ENCODE measurements around the gene ADGRL3.

Gene ADGRL3

DNA sequence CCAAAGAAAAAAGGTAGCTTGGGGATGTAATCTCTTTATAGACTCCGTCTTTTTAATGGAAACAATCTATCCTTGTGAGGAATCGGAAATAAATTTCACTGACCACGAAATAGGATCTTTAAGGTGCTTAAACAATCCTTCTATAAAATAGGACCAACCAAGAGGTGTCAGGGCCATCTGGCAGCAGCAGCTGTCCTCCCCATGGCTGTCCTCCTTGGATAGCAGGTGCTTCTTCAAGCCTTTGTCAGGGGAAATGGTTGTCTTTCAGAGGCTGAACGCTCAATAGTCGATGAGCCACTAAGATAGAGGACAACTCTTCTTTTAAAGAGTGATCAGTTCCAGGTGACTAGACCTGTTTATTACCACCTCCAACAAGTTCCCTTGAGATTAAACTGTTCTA is 231.0 kb downstream of the ADGRL3 start:
- no peak for DNase-seq

DNA sequence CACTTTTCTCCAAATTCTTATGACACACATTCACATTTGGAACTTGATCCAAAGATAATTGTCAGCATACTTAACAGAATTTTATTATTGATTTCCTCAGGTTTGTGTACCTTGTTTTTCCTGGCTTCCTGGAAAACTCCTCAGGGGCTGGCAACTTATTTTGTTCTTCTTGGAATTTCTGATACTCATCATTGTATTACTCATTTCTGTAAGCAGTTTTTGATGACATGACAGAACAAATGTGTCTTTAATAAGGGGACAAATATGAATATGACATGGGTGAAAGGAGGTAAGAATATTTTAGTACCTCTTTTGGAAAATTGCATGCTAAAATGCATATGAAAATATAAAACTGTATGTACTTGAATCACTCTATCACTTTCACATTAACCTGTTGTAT is 237.8 kb downstream of the ADGRL3 start:
- DNase-seq, result no peak

DNA sequence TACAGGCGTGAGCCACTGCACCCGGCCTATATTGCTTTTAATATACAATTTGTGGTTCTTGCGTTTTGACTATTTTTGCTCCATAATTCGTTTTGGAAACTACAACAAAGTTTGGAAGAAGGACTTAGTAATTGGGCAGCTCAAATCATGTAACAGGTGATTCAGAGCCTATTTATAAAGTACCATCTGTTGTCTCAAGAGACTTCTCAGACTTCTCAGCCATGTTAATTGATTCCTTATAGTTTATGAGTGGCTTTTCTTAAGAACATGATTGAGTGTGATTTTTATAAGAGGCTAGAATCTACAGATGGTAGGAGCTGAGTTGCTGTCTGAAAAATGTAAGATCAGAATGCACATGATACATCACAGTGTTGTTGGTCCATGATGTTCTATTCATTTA is 240.2 kb downstream of the ADGRL3 start:
- no peak for DNase-seq

DNA sequence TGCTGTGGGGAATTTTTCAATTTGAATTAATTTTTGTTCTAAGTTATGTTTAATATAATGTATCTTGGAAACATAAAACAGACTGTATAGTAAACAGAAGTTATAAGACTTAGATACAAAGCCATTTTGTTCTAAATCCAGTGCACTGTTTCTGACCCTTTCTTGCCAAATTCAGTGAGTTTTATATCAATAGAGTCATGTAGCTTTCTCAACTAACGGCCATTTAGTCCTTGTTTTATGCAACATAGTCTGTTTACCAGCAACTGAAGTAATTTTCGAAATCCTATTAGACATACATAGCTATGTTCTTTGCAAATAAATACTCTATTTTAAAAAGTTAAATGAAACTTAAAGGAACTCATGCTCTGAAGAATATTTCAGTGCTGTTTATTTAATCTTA is 242.8 kb downstream of the ADGRL3 start:
- no peak for DNase-seq

DNA sequence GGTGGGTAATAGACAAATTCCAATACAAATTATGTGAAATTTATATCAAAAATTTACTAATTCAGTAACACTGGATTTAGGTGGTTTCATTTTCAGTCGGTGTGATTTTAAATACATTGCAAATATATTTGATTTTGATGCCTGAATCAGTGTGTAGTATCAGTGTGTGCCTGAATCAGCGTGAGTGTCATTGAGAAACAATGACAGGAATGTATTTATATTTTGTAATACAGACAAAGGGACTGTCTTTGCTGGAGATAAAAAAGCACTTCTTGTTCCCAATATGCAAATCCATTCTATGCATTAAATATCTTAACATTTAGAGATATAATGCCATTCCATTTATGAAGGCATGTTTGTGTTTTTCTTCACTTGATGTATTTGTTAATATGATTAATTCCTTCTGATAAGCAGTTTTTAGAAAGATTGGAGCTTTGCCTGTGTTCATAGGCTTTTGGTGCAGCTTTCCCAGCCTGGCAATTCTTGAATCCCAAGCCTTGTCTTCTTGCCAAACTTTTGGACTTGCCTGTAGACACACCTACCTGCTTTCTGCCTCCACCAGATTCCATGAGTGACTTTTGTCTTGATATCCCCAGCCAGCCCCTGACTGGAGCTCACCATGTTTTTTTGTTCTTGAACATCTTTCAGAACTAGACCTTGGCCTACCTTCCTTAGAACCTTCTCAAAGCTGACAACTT is 243.8 kb downstream of the ADGRL3 start:
- no peak for DNase-seq

DNA sequence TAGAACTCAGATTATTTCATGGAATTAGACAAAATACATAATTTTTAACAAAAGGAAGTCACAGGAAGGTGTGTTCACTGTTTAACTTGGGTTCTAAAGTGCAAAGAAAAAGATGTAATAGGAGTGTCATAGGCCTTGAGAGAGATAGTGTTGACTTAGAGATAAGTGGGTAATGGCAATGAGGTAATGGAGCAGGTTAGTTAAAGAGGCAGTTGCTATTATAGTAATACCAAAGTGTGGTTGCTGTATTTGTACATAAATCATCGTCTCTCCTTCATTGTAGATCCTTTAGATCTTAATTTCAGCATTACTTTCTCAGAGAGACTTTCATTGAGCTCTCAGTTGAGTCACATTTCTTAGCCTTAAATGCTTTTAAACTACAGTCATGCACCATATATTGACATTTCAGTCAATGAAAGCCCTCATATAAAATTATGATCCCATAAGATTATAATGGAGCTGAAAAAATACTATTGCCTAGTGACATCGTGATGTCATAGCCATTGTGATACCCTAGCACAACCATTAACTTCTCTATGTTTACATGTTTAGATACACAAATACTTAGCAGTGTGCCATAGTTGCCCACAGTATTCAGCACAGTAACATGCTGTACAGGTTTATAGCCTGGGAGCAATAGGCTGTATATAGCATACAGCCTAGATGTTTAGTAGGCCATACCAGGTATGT is 245.4 kb downstream of the ADGRL3 start:
- no peak for DNase-seq

DNA sequence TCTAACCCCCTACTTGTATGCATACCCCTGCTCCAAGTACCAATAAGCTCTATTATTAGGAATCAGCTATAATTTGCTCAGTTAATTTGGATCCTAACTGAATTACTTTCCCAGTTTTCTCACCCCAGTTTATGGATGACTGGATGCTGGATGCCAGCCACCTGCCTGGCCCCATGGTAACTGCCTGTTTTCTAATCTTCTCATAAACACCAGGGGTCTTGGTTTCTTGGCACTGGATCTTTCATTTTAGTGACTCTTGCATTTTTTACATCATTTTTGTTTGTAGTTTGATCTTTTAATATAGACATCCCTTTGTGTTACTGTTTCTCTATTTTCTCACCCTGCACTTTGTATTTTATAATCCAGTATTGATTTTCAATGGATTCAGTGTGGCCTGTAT is 246.8 kb downstream of the ADGRL3 start:
- no peak for DNase-seq

DNA sequence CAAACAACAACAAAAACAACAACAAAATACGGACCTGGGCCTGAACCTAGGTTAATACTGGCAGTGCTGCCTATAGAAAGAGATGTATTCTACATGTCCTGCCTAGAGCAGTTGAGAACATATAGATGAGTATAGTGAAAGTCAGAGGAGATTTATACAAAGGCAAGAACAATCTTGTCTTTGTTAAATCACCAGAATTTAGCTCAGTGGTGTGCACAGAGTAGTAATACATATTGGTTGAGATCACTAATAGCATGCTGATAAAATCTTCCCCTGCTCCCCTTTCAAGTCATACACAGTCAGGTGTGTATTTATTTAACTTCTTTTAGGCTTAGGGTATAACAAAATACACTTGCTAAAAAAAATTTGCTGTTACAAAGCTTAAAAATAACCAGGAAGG is 247.8 kb downstream of the ADGRL3 start:
- DNase-seq, result no peak

DNA sequence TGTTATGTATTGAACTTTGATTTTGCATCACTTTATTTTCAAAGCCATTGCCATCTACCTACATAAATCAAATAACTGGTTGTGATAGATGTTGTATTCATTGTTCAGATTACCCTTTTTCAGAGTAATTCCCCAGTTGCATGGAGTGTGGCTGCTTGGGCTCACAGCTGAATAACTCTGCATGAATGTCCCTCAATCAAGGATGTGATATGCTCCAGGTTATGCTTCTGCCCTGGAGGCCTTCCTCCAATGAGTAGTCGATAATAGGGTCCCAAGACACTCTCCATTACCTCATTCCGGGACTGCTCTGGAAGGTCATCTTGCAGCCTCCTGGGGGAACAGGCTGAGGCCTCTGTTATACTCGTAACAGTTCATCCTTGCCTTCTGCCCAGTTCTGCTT is 251.8 kb downstream of the ADGRL3 start:
- DNase-seq, result no peak

DNA sequence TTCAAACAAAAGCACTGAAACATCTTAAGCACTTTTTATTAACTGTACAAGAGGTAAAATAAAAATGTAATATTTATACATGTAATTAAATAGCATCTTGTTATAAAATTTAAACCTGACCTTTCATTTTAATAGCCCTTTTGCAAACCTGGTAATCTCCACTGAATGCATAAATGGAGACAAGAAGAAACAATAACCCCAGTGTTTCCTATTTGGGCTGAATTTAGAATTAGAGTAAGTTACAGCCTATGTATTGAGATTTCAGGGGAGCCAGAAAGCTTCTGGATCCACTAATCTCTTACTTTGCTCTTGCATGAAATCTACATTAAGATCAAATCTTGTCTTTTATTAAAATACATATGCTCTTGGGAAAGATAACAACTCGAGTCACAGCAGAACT is 261.8 kb downstream of the ADGRL3 start:
- no peak for DNase-seq

DNA sequence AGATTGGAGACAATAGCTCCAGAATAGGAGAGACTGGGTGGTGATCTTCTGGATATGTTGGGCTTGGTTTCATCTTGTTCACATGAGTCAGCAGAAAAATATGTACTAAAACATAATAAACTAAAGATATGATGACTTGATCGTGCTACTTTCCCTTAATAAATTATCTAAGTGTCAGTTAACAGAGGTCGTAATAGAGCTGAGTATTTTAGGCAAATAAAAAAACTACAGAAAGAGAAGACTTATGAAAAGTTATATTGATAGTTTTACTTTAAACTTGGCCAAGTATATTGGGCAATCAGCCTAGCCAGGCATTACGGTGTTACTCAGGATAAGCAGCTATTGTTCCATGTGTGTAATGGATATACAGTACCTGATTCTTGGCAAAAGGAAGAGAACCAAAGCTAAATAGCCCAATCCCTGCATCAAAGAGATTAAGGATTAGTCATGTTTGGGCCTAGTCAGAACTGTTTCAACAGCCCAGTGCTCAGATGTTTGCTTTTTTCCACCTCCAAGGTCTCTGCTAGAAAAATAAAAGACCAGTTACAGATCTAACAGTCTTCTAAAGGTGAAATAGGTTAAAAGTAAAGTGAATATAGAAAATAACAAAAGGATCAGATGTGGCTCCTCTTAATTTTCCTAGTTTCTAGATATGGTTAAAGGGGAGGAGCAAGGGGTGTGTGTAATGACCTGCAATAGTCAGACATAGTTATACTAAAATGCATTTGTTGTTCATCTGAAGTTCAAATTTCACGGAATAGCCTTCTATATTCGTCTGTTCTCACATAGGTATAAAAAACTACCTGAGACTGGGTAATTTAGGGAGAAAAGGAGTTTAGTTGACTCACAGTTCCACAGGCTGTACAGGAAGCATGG is 262.6 kb downstream of the ADGRL3 start:
- no peak for DNase-seq

DNA sequence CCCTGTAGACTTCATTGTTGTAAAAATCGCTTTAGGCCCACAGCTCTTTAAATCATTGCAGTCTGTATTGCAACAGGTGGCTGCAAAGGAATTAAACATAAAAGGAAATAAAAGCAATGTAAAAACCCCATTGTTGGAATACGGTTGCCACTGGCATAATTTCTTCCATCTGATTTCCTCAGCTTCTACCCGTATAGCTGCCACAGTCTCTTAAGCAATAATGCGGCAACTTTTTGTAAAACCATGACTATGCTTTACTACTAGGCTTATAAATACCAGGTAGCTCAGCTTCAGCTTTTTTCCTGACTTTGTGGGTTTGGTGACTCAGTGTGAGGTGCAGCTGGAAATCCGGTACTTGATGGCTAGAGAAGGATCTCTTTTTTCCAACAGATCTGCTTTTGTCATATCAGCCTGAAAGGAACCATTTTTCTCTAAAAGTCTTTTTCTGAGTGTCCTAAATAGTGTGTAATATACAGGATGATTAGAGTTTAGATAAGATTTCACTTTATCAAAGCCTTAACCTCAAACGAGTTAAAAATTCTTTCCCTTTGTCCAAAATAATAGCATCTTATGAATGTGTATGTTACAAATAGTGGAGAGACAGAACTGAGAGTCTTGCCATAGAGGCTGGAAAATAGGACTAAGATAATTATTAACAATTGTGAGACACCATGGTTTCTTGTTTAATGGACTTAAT is 268.0 kb downstream of the ADGRL3 start:
- DNase-seq, result no peak

DNA sequence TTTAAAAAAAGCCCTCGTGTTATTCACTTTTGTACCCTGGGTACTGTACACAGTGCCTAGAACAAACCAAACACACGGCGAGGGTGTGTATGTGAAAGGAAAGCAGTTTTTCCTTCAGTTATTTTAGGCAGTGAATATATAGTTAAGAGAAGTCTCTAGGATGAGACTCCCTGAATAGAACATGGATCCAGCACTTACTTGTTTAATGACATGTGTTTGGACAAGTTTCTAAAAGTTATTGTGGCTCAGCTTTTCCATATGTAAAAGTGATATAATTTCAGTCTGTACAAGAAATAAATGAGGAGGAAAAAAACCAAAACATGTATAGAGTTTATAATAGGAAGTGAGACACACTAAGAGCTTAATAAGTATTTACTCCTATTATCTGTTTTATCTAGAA is 273.2 kb downstream of the ADGRL3 start:
- no peak for DNase-seq

DNA sequence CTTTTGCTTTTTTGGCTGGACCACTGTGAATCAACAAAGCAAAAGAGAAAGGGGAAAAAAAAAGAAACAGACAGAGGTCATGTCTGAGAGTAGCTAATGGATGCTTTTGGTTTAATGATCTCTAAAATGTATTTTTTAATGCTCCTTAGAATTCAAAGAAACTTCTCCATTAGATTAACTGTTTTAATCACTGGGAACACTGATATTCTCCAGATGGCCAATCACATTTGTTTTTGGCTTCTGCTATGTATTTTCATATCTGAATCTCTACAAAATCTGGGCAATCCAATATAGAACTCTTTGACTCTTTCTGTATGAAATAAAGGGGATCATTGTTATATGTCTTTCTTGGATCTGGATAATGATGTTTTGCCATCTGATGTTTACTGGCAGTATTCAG is 278.2 kb downstream of the ADGRL3 start:
- no peak for DNase-seq

DNA sequence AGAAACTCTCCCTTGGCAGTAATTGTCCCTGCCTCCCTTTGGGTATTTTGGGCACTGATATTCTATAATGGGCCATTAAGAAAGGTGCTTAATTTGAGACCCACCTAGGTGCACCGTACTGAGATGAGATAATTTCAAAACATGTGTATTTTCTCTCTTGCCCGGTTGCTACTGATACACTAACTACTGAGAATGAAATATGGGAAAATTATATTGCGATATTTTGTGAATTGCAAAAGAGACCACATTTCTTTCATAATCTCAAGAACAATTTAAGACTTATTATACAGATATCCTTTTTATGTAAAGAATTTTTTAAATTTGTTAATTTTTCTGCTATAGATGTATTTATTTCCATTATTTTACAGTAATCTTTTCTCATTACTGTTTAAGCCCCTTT is 284.9 kb downstream of the ADGRL3 start:
- DNase-seq, result no peak

DNA sequence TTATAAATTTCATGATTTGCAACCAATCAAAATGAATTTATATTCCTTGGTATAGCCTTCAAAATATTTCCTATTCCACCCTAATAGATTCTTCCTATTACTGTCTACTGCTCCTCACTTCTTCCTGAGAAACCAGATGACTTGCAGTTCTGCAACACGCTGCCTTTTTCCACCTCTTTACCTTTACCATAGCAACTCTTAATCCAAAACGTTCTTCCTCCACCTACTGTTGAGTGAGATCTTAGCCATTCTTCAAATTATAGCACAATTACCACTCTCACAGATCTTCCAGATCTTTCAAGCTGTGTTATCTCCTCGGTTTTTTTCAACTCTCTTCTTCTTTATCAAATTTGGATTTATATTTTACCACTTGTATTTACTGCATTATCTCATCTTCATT is 289.8 kb downstream of the ADGRL3 start:
- no peak for DNase-seq

DNA sequence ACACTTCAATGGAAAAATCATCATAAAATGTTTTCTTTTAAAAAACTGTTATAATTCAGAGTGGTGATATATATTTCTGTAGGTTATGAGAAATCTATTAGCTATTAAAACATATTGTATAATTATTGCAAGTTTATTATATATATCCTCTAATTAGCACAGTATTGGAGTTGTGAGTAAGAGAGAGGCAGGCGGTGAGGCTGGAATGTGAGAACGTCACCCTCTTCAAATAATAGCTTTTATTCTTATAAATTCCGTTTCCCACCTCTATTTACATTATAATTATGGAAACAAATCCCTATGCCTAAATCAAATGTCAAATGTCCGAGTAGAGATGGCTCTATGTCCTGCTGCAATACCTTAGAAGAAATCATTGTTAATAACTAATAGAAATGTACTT is 292.9 kb downstream of the ADGRL3 start:
- DNase-seq, result no peak

DNA sequence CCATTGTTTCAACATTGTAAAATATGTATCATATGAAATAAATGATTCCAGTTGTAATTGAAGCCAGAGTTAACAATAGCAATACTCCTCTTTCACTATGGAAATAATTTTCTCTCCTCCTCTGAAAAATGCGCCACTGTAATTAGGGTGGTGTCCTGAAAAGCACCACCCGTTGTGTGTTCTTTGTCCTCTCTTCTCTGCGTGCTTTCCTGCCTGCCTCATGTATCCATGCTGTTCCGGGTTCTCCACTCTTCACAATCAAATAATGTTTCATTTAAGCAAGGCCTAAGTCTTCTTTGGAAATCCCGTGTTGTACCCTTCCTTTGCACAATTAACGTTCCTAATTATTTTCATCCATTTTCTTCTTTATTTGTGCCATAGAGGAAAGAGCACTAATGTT is 293.3 kb downstream of the ADGRL3 start:
- DNase-seq, result no peak

DNA sequence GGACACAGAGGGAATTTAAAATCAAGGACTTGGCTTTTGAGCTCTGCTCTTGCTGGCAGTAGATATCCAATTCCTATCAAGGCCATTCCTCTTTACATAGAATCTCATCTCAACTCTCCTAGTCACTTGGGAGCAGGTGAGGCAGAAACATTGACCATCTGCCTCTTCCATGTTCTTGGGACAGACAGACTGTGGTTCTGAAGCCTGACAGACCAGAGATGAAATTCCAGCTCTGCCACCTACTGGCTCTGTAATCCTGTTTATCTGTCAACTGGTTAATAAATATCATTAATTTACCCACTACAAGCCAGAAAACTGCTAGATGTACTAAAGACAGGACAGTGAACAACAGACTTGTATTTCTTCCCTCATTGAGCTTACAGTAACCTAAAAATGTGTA is 300.8 kb downstream of the ADGRL3 start:
- peak; percentile 3 to 22 for DNase-seq

DNA sequence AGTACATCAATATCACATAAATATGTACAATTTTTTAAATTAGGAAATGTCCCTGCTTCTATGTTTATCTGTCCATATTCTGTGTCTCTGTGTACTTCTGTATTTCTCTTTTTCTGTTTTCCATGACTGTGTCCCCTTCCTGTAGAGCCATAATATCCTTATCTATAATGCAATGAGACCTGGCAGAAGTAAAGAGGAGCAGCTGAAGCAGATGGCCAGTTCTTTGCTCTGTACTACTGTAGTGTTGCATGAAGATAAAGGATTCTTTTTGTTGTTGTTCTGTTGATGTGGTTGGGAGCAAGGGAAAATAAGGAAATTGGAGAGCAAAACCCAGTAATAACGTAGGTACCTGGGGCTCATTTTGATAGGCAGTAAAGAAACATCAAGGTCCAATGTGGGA is 301.7 kb downstream of the ADGRL3 start:
- DNase-seq, result peak in 1 of 2 experiments; percentile 26

DNA sequence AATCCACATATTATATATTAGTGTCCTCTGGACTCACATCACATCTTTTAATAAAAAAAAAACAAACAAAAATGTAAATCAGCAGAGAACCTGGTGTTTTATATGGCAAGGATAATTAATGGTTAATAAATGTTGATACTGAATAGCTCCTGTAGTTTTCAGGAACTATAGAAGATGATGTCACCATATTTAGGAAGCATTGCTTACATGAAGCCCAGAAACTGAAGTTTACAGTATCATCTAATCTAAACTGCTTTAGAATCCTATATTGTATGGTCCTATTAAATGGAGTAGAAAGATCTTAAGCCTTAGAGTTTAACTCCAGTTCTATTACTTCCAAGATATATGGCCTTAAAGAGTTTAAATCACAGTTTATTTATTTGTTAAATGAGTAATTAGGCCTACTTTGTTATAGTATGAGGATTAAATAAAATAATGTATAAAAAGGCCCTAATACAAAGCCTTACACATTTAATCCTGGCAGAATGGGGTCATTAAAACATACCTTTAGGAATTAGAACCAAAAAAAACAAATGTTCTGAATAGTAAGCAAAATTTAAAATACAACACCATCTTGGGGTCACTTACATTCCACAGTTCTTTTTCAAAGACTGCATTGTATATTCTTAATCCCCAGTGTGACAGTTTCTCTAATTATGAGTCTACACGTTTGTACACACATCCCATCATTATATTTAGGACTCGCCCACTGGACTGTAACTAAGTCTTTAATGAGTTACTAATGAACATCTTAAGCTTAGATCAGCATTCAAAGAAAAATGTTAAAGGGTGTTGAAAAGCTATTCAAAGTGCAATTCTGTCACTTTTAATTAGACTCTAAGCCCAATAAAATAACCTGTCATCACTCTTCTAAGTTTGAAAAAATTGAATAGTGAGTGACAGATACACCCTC is 305.9 kb downstream of the ADGRL3 start:
- DNase-seq, result no peak

DNA sequence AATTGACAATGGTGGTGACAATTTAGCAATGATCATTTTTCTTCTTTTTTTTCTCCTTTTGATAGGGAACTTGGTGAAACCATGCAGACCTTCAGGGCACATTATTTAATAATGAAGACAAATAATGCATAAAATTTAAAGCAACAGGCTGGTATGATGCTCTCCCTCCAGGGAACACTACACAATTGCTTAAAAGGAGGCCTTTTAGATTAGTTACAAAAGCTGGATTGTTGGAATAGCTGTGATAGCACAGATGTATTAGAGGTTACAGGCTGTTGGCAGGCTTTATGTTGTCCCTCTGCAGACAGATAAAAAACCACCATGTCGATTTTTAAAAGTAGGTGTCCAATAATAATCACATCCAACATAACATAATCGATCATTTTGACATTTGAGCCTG is 307.0 kb downstream of the ADGRL3 start:
- no peak for DNase-seq
